22Rv1 (cell line): Measurements from ENCODE around the gene AOPEP.
A peak's percentile ranks its signal among the peaks of the same experiment; 100 is the strongest.

Experiments used
- H3K27ac ChIP-seq: fragments of 450-650 bp; 2 replicates; pipeline ENCODE4 v1.5.1; 2017
- CTCF ChIP-seq: fragments of 450-650 bp; IDR thresholded peaks from 2 replicates; pipeline ENCODE4 v1.5.1; 2017; ENCODE audit warnings: mild to moderate bottlenecking
- ZFX ChIP-seq: fragments of 450-650 bp; IDR thresholded peaks from 2 replicates; pipeline ENCODE4 v1.6.1; 2017; ENCODE audit warnings: antibody characterized with exemption, borderline replicate concordance

Gene AOPEP

GRCh38 chr9:94813379-94813778, 86.9 kb downstream of the AOPEP start:
- TF ChIP-seq ZFX (no peak), CTCF (no peak)
- no peak overlapping the region for H3K27ac ChIP-seq

- H3K27ac ChIP-seq: peak overlapping the region; percentile 67; the same call in 1 of the 2 replicates
- TF ChIP-seq ZFX (no peak), CTCF (no peak)
Measured at GRCh38 chr9:94817291-94818177, 91.0 kb downstream of the AOPEP start.

GRCh38 chr9:94818178-94818541, 91.7 kb downstream of the AOPEP start:
- TF ChIP-seq ZFX (no peak), CTCF (no peak)
- H3K27ac ChIP-seq: peak overlapping the region; percentile 67

GRCh38 chr9:94819161-94819687, 92.7 kb downstream of the AOPEP start:
- peak overlapping the region; percentile 67 for H3K27ac ChIP-seq
- TF ChIP-seq CTCF (no peak), ZFX (no peak)

- TF ChIP-seq CTCF (no peak), ZFX (no peak)
- H3K27ac ChIP-seq: no peak overlapping the region
Measured at GRCh38 chr9:94821098-94821887, 94.8 kb downstream of the AOPEP start.

- no peak overlapping the region for H3K27ac ChIP-seq
- no peak for TF ChIP-seq CTCF
- TF ChIP-seq ZFX: no peak
Measured at GRCh38 chr9:94822273-94822672, 95.8 kb downstream of the AOPEP start.

GRCh38 chr9:94823710-94824109, 97.2 kb downstream of the AOPEP start:
- no peak overlapping the region for H3K27ac ChIP-seq
- TF ChIP-seq CTCF (no peak), ZFX (no peak)
